Stimulated activated memory B cell treated with anti-CD40 and anti-IgM and Interleukin-4, amounts not matched to agents 10 μg/mL and 1 μg/mL and 100 μg/mL, for 72 hours (primary cell): ENCODE results near the gene GJB3.
"Not testable (repeated sequence)": the region's sequence is repeated elsewhere in the genome, so short reads cannot be mapped to it uniquely, and the experiment has no call there.

Source experiments
- ATAC-seq: fragments of 150-1000 bp; cut with Tn5 transposase; 2 replicates; pipeline ENCODE4 v1.10.0; 2021
- H3K27ac Mint-ChIP-seq: one replicate; pipeline ENCODE4 v1.8.0; 2022; ENCODE audit warnings: mild to moderate bottlenecking, mixed read lengths
- H3K27me3 Mint-ChIP-seq: one replicate; pipeline ENCODE4 v1.8.0; 2022; ENCODE audit warnings: mixed read lengths
- H3K36me3 Mint-ChIP-seq: one replicate; pipeline ENCODE4 v1.8.0; 2022; ENCODE audit warnings: mixed read lengths
- H3K4me1 Mint-ChIP-seq: one replicate; pipeline ENCODE4 v1.8.0; 2022; ENCODE audit warnings: mixed read lengths
- H3K4me3 Mint-ChIP-seq: one replicate; pipeline ENCODE4 v1.8.0; 2022; ENCODE audit warnings: mild to moderate bottlenecking, moderate library complexity, mixed read lengths
- H3K9me3 Mint-ChIP-seq: one replicate; pipeline ENCODE4 v1.8.0; 2022; ENCODE audit warnings: mixed read lengths

GJB3 gene

DNA sequence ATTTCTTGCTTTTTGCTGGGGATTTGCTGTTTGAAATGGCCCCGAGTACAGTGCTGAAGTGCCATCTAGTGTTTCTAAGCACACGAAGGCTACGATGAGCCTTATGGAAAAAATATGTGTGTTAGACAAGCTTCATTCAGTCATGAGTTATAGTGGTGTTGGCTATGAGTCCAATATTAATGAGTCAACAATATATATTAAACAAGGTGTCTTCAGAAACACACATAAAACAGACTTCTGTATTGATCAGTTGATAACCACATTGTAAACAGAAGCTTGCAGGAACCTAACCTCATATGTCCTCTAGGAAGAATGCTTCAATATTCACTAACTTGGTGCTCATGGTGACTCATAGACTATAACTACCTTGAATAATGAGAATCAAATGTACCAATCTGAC, 27.9 kb upstream of the GJB3 start:
- H3K27ac Mint-ChIP-seq = no peak overlapping the region
- H3K9me3 Mint-ChIP-seq = peaks cover 4% of the 10 kb centered on the region
- peaks cover 15% of the 10 kb centered on the region for H3K27me3 Mint-ChIP-seq
- ATAC-seq = no peak
- H3K4me1 Mint-ChIP-seq = no peaks in the 10 kb centered on the region
- H3K36me3 Mint-ChIP-seq = no peaks in the 10 kb centered on the region
- no peak overlapping the region for H3K4me3 Mint-ChIP-seq

DNA sequence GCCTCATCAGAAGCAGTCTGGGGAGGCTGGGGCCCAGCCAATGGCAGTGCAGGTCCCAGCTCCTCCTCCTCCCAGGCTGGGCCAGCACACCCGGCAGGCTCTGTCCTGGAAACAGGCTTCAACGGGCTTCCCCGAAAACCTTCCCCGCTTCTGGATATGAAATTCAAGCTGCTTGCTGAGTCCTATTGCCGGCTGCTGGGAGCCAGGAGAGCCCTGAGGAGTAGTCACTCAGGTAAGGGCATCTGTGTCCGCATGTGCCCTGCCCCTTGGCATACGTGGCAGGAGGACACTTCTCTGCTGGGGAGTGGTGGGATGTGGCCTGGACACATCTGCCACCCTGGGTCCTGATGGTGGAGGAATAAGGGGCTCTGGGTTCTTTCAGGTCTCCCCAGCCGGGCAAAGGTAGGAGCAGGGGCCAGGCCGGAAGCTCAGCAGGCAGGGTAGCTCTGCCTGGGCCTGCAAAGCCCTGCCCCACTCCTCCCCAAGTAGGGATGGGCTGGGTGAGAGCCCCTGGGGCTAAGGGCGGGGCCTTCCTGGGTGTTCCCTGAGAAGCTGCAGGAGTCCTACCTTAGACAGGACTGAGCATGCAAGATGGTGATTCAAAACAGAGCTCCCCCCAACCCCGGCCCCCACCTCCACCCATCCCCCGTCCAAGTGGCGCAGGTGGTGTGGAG, 25.9 kb upstream of the GJB3 start, which contains the start of gene GJB5:
TSS of gene GJB5 (plus strand) at position 84 of the 674 bp plus-strand sequence. CDS start 2,284 bp downstream, outside the sequence.
- no peak within 1 kb of the TSS for H3K27ac Mint-ChIP-seq
- H3K9me3 Mint-ChIP-seq = peaks cover 4% of the 10 kb centered on the region
- H3K4me1 Mint-ChIP-seq = no peaks in the 10 kb centered on the region
- H3K36me3 Mint-ChIP-seq = no peaks in the 10 kb centered on the region
- ATAC-seq = no peak
- H3K4me3 Mint-ChIP-seq = no peak within 1 kb of the TSS
- peaks cover 20% of the 10 kb centered on the region for H3K27me3 Mint-ChIP-seq

DNA sequence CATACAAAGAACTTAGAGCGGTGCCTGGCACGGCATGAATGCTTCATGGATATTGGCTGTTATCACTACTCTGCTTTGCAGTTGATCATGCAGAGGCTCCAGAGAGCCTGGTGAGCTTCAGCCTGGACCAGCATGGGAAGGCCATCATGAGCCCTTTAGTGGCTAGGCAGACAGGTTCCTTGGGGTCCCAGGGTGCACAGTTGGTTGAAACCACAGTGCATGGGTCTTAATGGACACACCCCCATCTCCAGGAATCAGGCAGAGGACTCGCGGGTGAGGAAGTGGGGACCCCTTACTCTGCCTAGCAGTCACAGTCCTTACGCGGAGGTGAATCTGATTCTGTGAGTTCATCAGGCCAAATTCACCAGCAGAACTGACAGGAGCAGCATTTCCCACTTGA, 25.1 kb upstream of the GJB3 start:
- Mint-ChIP-seq H3K27ac (no peak overlapping the region), H3K9me3 (peaks cover 4% of the 10 kb centered on the region), H3K27me3 (peaks cover 20% of the 10 kb centered on the region), H3K4me1 (no peaks in the 10 kb centered on the region), H3K4me3 (no peak overlapping the region), H3K36me3 (no peaks in the 10 kb centered on the region)
- ATAC-seq = no peak

DNA sequence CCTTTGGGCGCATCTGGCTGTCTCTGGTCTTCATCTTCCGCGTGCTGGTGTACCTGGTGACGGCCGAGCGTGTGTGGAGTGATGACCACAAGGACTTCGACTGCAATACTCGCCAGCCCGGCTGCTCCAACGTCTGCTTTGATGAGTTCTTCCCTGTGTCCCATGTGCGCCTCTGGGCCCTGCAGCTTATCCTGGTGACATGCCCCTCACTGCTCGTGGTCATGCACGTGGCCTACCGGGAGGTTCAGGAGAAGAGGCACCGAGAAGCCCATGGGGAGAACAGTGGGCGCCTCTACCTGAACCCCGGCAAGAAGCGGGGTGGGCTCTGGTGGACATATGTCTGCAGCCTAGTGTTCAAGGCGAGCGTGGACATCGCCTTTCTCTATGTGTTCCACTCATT, 23.6 kb upstream of the GJB3 start:
- H3K27ac Mint-ChIP-seq = no peak overlapping the region
- H3K36me3 Mint-ChIP-seq = no peaks in the 10 kb centered on the region
- ATAC-seq = no peak
- no peaks in the 10 kb centered on the region for H3K4me1 Mint-ChIP-seq
- H3K9me3 Mint-ChIP-seq = peaks cover 4% of the 10 kb centered on the region
- peaks cover 28% of the 10 kb centered on the region for H3K27me3 Mint-ChIP-seq
- no peak overlapping the region for H3K4me3 Mint-ChIP-seq

DNA sequence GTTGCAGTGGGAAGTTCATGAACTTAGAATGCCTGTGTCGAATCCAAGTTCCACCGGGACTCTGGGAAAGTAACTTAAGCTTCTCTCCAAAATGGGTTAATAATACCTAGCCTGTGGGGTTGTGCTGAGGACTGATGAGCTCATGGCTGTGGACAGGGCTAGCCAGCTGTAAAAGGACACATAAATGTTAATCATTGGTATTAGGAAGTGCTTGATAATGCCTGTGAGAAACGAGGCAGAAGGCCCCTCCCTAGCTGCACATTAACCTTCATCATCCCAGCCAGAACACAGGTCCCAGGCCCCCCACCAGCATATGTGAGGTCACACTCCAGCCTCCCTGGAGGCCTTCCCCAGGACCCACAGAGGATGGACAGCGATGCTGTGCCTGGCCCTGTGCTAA, 22.3 kb upstream of the GJB3 start:
- no peaks in the 10 kb centered on the region for H3K36me3 Mint-ChIP-seq
- H3K27ac Mint-ChIP-seq = no peak overlapping the region
- H3K9me3 Mint-ChIP-seq = peaks cover under 1% of the 10 kb centered on the region
- H3K27me3 Mint-ChIP-seq = peaks cover 38% of the 10 kb centered on the region
- no peak overlapping the region for H3K4me3 Mint-ChIP-seq
- no peak for ATAC-seq
- H3K4me1 Mint-ChIP-seq = no peaks in the 10 kb centered on the region

DNA sequence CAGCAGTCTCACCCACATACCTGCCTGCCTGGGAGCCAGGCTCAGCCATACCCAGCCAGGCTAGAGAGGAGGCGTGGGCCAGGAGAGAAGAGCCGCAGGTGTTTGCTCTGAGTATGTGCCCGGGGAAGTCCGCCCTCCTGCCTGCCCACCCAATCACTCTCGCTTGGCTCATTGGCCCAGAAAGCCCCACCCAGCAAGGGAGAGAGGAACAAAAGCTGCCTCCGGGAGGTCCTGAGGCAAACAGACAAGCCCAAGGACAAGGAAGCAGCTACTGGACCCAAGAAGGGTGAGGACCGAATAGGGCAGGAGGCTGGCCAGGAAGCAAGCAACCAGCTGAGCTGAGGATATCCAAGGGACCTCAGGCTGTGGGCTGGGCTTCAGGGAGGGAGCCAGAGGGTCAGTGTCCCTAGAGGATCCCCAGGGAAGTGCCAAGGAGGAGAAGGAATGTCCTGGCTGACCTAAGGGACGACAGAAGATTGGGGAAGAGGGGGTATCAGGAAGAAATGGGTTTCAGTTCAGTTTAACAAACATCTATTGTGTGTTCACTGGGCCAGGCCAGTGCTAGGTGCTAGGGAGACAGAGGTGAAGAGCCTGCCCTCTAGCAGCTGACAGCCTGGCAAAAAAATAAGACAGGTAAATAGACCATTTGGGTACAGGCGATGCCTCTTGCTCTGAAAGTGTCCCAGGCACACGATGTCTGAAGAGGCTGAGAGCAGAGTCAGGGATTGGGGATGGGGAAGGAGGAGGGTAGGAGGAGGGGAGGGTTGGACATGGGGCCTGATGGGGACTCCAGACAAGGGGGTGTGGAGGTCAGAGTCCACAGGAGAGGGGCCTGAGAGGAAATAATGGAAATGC, 21.3 kb upstream of the GJB3 start, which contains the start of gene GJB4:
TSS of gene GJB4 (plus strand) at position 238 of the 855 bp plus-strand sequence. CDS start 1,515 bp downstream, outside the sequence.
- no peak for ATAC-seq
- no peak within 1 kb of the TSS for H3K4me3 Mint-ChIP-seq
- H3K36me3 Mint-ChIP-seq = no peaks in the 10 kb centered on the region
- H3K9me3 Mint-ChIP-seq = no peaks in the 10 kb centered on the region
- peaks cover 39% of the 10 kb centered on the region for H3K27me3 Mint-ChIP-seq
- H3K4me1 Mint-ChIP-seq = no peaks in the 10 kb centered on the region
- H3K27ac Mint-ChIP-seq = no peak within 1 kb of the TSS

DNA sequence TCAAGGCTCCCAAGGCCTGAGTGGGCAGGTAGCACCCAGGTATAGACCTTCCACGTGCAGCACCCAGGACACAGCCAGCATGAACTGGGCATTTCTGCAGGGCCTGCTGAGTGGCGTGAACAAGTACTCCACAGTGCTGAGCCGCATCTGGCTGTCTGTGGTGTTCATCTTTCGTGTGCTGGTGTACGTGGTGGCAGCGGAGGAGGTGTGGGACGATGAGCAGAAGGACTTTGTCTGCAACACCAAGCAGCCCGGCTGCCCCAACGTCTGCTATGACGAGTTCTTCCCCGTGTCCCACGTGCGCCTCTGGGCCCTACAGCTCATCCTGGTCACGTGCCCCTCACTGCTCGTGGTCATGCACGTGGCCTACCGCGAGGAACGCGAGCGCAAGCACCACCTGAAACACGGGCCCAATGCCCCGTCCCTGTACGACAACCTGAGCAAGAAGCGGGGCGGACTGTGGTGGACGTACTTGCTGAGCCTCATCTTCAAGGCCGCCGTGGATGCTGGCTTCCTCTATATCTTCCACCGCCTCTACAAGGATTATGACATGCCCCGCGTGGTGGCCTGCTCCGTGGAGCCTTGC, 19.7 kb upstream of the GJB3 start:
- Mint-ChIP-seq H3K4me1 (no peaks in the 10 kb centered on the region), H3K36me3 (no peaks in the 10 kb centered on the region), H3K4me3 (no peak overlapping the region), H3K9me3 (no peaks in the 10 kb centered on the region), H3K27me3 (peaks cover 39% of the 10 kb centered on the region), H3K27ac (no peak overlapping the region)
- no peak for ATAC-seq

DNA sequence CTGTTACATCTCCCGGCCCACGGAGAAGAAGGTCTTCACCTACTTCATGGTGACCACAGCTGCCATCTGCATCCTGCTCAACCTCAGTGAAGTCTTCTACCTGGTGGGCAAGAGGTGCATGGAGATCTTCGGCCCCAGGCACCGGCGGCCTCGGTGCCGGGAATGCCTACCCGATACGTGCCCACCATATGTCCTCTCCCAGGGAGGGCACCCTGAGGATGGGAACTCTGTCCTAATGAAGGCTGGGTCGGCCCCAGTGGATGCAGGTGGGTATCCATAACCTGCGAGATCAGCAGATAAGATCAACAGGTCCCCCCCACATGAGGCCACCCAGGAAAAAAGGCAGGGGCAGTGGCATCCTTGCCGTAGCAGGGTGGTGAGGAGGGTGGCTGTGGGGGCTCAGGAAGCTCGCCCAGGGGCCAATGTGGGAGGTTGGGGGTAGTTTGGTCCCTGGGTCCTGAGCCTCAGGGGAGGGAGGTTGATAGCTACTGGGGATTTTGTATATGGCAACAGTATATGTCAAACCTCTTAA, 19.2 kb upstream of the GJB3 start:
- Mint-ChIP-seq H3K9me3 (no peaks in the 10 kb centered on the region), H3K36me3 (no peaks in the 10 kb centered on the region), H3K4me3 (no peak overlapping the region), H3K27ac (no peak overlapping the region), H3K27me3 (peaks cover 39% of the 10 kb centered on the region), H3K4me1 (no peaks in the 10 kb centered on the region)
- no peak for ATAC-seq

DNA sequence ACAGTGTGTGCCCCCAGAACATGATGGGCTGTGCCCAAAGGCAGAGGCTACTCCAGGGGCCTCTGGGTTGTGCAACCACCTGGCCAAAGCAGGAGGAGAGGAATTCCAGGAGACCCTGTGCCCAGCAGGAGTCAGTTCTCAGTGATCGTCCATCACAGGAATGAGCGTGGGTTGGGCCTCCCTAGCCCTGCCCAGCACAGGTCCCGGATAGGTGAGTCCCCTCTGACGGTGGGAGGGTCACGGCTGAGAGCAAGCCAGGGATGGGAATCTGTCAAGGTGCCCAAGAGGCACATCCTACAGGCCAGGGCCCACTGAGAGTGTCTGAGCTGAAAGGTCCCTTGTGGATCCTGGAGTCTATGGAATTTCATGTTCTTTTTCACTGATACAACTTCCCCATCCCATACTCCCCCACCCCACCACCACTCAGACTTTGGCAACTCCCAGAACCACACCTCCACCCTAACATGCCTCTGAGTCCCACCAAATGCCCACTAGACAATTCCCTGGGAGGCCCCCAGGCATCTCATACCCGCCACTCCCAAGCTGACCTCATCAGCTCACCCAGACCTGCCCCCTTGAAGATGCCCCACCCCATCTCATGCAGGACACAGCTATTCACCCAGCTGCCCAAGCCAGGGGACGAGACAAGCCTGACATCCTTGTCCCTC, 18.4 kb upstream of the GJB3 start:
- no peak overlapping the region for H3K27ac Mint-ChIP-seq
- no peak overlapping the region for H3K4me3 Mint-ChIP-seq
- no peaks in the 10 kb centered on the region for H3K9me3 Mint-ChIP-seq
- no peak for ATAC-seq
- H3K4me1 Mint-ChIP-seq = no peaks in the 10 kb centered on the region
- peaks cover 33% of the 10 kb centered on the region for H3K27me3 Mint-ChIP-seq
- no peaks in the 10 kb centered on the region for H3K36me3 Mint-ChIP-seq

DNA sequence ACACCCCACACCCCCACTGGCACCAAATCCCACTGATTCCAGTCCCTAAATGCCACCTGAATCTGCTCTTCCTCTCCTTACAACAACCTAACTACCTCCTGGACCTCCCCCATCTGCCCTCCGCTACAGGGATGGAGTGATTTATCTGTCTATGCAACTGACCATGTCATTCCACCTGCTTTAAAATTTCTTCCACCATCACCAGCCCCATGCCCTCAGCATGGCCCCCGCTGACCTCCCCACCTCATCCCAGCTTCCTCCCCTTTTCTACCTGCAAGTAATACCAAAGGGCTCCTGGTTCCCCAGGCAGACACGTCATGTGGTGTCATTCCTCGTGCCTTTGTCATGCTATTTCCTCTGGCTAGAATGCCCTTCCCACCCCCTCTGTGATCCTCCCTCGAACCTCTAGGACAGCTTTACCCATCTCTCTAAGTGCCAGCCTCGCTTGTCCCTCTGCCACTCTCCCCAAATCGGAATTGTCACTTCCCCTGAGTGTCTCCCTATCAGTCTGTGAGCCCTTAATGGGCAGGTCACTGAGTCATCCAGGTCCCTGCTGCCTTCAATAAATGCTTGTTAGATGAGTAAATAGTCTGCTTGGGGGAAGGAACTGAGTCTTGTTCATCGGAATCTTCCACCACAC, 17.8 kb upstream of the GJB3 start:
- Mint-ChIP-seq H3K36me3 (no peaks in the 10 kb centered on the region), H3K4me1 (no peaks in the 10 kb centered on the region), H3K9me3 (no peaks in the 10 kb centered on the region), H3K27ac (no peak overlapping the region), H3K27me3 (peaks cover 28% of the 10 kb centered on the region), H3K4me3 (no peak overlapping the region)
- no peak for ATAC-seq

DNA sequence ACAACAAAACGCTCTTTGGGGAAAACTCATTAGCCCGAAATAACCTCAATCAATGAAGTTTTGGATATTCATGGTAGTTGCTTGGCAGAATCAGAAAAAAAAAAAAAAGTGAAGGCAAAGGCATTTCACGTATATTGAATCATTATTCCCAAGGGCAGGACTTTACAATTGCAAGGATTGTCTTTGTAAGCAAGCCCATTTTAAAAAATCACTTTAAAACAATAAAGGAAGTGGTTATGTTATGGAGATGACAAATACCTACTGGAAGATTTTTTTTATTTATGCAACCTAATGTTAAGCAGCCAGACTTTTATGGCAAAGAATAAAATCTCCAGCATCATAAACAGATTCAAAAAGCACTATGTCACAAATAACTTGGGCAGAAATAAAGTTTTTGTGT, 12.2 kb upstream of the GJB3 start:
- no peak for ATAC-seq
- Mint-ChIP-seq H3K36me3 (no peaks in the 10 kb centered on the region), H3K4me1 (no peaks in the 10 kb centered on the region), H3K9me3 (no peaks in the 10 kb centered on the region), H3K27ac (no peak overlapping the region), H3K27me3 (no peaks in the 10 kb centered on the region), H3K4me3 (no peak overlapping the region)

DNA sequence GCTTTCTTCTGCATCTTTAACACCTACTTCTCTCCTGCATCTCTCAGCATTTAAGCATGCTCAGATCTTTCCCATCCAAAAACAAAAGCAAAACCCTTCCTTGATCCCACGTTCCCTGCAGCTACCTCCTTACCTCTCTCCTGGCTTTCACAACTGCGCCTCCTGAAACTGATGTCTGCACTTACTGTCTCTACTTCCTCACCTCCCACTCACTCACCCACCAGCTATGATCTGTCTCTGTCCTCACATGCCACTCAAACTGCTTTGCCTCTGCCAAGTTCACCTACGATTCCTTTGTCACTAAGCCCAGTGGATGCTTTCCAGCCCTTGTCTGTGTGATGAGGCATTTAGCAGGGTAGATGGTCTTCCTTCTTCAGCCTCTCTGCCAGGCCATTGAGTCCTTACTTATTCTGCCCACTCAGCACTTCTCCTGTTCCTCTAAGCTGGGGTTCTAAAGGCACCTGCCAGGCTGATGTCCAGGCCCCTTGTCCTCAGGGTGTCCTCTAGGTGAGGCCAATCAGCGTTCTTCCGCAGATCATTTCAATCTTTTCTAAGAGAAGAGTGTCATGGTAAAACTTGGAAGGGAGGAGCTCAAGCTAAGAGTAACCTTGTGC, 10.0 kb upstream of the GJB3 start:
- H3K9me3 Mint-ChIP-seq = no peaks in the 10 kb centered on the region
- no peaks in the 10 kb centered on the region for H3K4me1 Mint-ChIP-seq
- ATAC-seq = no peak
- no peak overlapping the region for H3K4me3 Mint-ChIP-seq
- no peaks in the 10 kb centered on the region for H3K27me3 Mint-ChIP-seq
- H3K36me3 Mint-ChIP-seq = no peaks in the 10 kb centered on the region
- no peak overlapping the region for H3K27ac Mint-ChIP-seq

DNA sequence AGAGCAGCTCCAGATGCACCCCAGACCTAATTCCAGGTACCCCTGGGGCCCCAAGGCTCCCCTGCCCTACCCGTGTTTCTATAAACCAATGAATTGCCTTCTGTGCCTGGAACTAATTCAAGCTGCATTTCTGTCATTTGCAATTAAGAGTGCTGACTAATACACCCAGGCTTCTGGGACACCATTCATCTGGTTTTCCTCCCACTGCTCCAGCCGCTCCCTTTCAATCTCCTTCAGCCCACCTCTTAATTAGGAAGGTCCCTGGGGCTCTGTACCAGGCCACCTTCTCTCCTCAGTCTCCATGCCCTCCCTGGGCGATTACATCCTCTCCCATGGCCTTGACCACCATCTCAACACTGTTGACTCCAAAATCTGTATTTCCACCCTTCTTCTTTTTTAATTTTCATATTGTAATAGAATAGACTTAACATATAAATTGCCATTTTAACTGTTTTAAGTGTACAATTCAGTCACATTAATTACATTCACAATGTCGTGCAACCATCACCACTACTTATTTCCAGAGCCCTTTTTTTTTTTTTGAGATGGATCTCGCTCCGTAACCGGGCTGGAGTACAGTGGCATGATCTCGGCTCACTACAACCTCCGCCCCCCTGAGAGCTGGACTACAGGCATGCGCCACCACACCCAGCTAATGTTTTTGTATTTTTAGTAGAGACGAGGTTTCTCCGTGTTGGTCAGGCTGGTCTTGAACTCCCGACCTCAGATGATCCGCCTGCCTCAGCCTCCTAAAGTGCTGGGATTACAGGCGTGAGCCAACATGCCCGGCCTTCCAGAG, 9.2 kb upstream of the GJB3 start:
- no peak for ATAC-seq
- H3K9me3 Mint-ChIP-seq = no peaks in the 10 kb centered on the region
- no peaks in the 10 kb centered on the region for H3K27me3 Mint-ChIP-seq
- H3K4me1 Mint-ChIP-seq = no peaks in the 10 kb centered on the region
- H3K27ac Mint-ChIP-seq = no peak overlapping the region
- H3K36me3 Mint-ChIP-seq = no peaks in the 10 kb centered on the region
- H3K4me3 Mint-ChIP-seq = no peak overlapping the region

DNA sequence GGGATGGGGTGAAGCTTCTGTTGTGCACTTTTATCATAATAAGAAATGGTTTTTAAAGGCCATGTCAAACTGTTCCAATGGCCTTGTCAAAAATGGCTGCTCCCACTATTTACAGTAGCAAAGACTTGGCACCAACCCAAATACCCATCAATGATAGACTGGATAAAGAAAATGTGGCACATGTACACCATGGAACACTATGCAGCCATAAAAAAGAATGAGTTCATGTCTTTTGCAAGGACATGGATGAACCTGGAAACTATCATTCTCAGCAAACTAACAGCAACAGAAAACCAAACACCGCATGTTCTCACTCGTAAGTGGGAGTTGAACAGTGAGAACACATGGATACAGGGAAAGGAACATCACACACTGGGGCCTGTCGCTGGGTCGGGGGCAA, 7.9 kb upstream of the GJB3 start:
- not testable (repeated sequence) for H3K9me3 Mint-ChIP-seq, H3K36me3 Mint-ChIP-seq, H3K4me3 Mint-ChIP-seq, H3K27ac Mint-ChIP-seq, H3K4me1 Mint-ChIP-seq, ATAC-seq
- peaks cover 12% of the 10 kb centered on the region for H3K27me3 Mint-ChIP-seq
